HFFc6 (cell line): ENCODE measurements around the gene TCERG1L. TPM values are rescaled to one million over a fixed set of nuclear protein-coding genes. Genes with fewer than 3 reads are reported as not detected.

Experiments
- DNase-seq: peaks from one replicate; pipeline ENCODE4 v3.0.0-alpha.2; 2018
- H3K27ac Mint-ChIP-seq: 2 replicates; pipeline ENCODE4 v1.8.0; 2020; ENCODE audit warnings: mild to moderate bottlenecking, mixed read lengths
- H3K27me3 Mint-ChIP-seq: 2 replicates; pipeline ENCODE4 v1.8.0; 2021; ENCODE audit warnings: mild to moderate bottlenecking, moderate library complexity, mixed read lengths; ENCODE audit not compliant: insufficient read depth
- H3K36me3 Mint-ChIP-seq: 2 replicates; pipeline ENCODE4 v1.8.0; 2021; ENCODE audit warnings: low read depth, mixed read lengths
- H3K4me1 Mint-ChIP-seq: 2 replicates; pipeline ENCODE4 v1.8.0; 2020; ENCODE audit warnings: low read depth, mixed read lengths
- H3K4me3 Mint-ChIP-seq: 2 replicates; pipeline ENCODE4 v1.8.0; 2020; ENCODE audit warnings: mild to moderate bottlenecking, moderate library complexity, mixed read lengths
- H3K9me3 Mint-ChIP-seq: 2 replicates; pipeline ENCODE4 v1.8.0; 2020; ENCODE audit warnings: mild to moderate bottlenecking, mixed read lengths
- CTCF ChIP-seq: fragments of 200-600 bp; sonication (generic); IDR thresholded peaks from 2 replicates; pipeline ENCODE4 v1.5.0; 2021; ENCODE audit warnings: antibody characterized with exemption, mild to moderate bottlenecking
- total RNA-seq, 6 experiments: library from RNA; stranded (reverse); fragmentation: NEBNext Ultra II Directional; extraction: Animal tissue kit (Norgen Biotek cat#: 25700); gene quantifications; 2 replicates in 1 of 6; 3 replicates in 5 of 6; pipeline ENCODE4 v1.2.3, GENCODE V29; 2021

TCERG1L gene
- total RNA-seq, 6 experiments from 2014 or later, result 0.09 TPM; not detected in 5

GRCh38 chr10:131315344-131315743 lies 3.8 kb upstream of the TCERG1L start:
- Mint-ChIP-seq H3K27ac (no peak overlapping the region), H3K4me1 (no peaks in the 10 kb centered on the region), H3K9me3 (peaks cover 53% of the 10 kb centered on the region), H3K36me3 (peaks cover 5% of the 10 kb centered on the region; the same call in 1 of the 2 replicates), H3K27me3 (peaks cover 3% of the 10 kb centered on the region), H3K4me3 (no peak overlapping the region)
- no peak for DNase-seq
- TF ChIP-seq CTCF, result no peak

- no peak overlapping the region for H3K27ac Mint-ChIP-seq
- peaks cover 5% of the 10 kb centered on the region; the same call in 1 of the 2 replicates for H3K36me3 Mint-ChIP-seq
- peaks cover 3% of the 10 kb centered on the region for H3K27me3 Mint-ChIP-seq
- H3K4me3 Mint-ChIP-seq, result no peak overlapping the region
- DNase-seq, result no peak
- no peaks in the 10 kb centered on the region for H3K4me1 Mint-ChIP-seq
- peaks cover 52% of the 10 kb centered on the region for H3K9me3 Mint-ChIP-seq
- TF ChIP-seq CTCF, result no peak
These were observed 3.3 kb upstream of the TCERG1L start for GRCh38 chr10:131314799-131315198.

GRCh38 chr10:131314148-131314547 lies 2.6 kb upstream of the TCERG1L start:
- Mint-ChIP-seq H3K27ac (no peak overlapping the region), H3K9me3 (peaks cover 48% of the 10 kb centered on the region), H3K4me3 (no peak overlapping the region), H3K36me3 (peaks cover 5% of the 10 kb centered on the region; the same call in 1 of the 2 replicates), H3K27me3 (peaks cover 3% of the 10 kb centered on the region), H3K4me1 (no peaks in the 10 kb centered on the region)
- no peak for DNase-seq
- TF ChIP-seq CTCF, result no peak

GRCh38 chr10:131313377-131313776 lies 1.9 kb upstream of the TCERG1L start:
- no peaks in the 10 kb centered on the region for H3K4me1 Mint-ChIP-seq
- H3K36me3 Mint-ChIP-seq, result peaks cover 5% of the 10 kb centered on the region; the same call in 1 of the 2 replicates
- peaks cover 3% of the 10 kb centered on the region for H3K27me3 Mint-ChIP-seq
- no peak for DNase-seq
- H3K27ac Mint-ChIP-seq, result no peak overlapping the region
- no peak overlapping the region for H3K4me3 Mint-ChIP-seq
- no peak for TF ChIP-seq CTCF
- peaks cover 44% of the 10 kb centered on the region for H3K9me3 Mint-ChIP-seq

GRCh38 chr10:131312478-131312836 lies 936 bp upstream of the TCERG1L start:
- DNase-seq, result no peak
- no peak for TF ChIP-seq CTCF
- H3K27ac Mint-ChIP-seq, result no peak overlapping the region
- H3K27me3 Mint-ChIP-seq, result peaks cover 3% of the 10 kb centered on the region; the same call in 1 of the 2 replicates
- H3K4me1 Mint-ChIP-seq, result no peaks in the 10 kb centered on the region
- peaks cover 5% of the 10 kb centered on the region; the same call in 1 of the 2 replicates for H3K36me3 Mint-ChIP-seq
- H3K4me3 Mint-ChIP-seq, result no peak overlapping the region
- H3K9me3 Mint-ChIP-seq, result peaks cover 35% of the 10 kb centered on the region

- peaks cover 28% of the 10 kb centered on the region for H3K9me3 Mint-ChIP-seq
- H3K27me3 Mint-ChIP-seq, result peaks cover 3% of the 10 kb centered on the region; the same call in 1 of the 2 replicates
- H3K4me3 Mint-ChIP-seq, result no peak overlapping the region
- no peak for DNase-seq
- peaks cover 5% of the 10 kb centered on the region; the same call in 1 of the 2 replicates for H3K36me3 Mint-ChIP-seq
- no peak for TF ChIP-seq CTCF
- H3K27ac Mint-ChIP-seq, result no peak overlapping the region
- H3K4me1 Mint-ChIP-seq, result no peaks in the 10 kb centered on the region
These were observed 190 bp downstream of the TCERG1L start for GRCh38 chr10:131311402-131311660.
